Rectal smooth muscle tissue (tissue), 1 donor: ENCODE measurements around the gene SHLD2.
"Not testable (repeated sequence)": the region's sequence is repeated elsewhere in the genome, so short reads cannot be mapped to it uniquely, and the experiment has no call there.

ENCODE experiments used
- H3K27ac ChIP-seq: one replicate; pipeline ENCODE4 v1.7.0; 2013; ENCODE audit warnings: low read depth, low read length, inconsistent platforms
- H3K27me3 ChIP-seq: one replicate; pipeline ENCODE4 v1.7.0; 2013; ENCODE audit warnings: low read length; ENCODE audit not compliant: control insufficient read depth, insufficient read depth
- H3K36me3 ChIP-seq: one replicate; pipeline ENCODE4 v1.7.0; 2013; ENCODE audit warnings: low read length; ENCODE audit not compliant: control insufficient read depth, insufficient read depth
- H3K4me1 ChIP-seq: one replicate; pipeline ENCODE4 v1.7.0; 2013; ENCODE audit warnings: low read length; ENCODE audit not compliant: control insufficient read depth, insufficient read depth
- H3K4me3 ChIP-seq: one replicate; pipeline ENCODE4 v1.7.0; 2013; ENCODE audit warnings: low read length
- H3K9ac ChIP-seq: one replicate; pipeline ENCODE4 v1.7.0; 2013; ENCODE audit warnings: low read length

The SHLD2 gene

DNA sequence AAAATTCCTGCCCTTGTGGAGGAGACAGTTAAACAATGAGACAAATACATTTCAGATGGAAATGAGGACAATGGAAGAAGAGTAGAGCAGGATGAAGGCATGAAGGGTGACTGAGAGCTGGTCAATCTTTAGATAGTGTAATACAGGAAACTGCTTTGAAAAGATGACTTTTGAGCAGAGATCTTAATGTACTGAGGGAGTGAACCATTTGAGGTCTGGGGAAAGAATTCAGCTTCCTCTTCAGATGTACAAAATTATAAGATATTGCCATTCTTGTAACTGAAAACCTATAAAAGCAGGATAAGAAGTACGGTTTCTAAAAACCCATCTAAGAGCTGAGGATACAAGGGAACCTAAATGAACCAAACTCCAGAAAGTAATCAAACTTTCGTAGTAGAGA is 38.9 kb downstream of the SHLD2 start:
- H3K36me3 ChIP-seq, H3K9ac ChIP-seq, H3K27ac ChIP-seq, H3K4me3 ChIP-seq, H3K4me1 ChIP-seq, H3K27me3 ChIP-seq: not testable (repeated sequence)

DNA sequence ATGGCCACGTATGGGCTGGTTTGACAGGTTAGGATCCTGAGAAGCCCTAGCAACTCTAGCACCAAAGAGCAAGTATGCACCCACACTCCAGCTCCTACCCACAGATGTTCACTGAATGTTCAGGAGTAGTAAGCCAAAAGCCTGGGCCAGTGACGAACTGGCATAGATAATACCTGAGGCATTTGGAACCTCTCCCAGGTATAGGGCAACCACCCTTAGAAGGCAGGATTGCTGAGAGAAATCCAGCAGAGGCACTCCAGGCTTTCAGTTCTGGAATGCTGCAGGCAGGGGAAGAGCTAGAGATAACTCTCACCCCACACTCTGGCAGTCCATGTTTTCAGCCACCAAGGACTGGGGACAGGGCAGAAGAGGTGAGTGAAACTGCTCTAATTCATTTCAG is 39.4 kb downstream of the SHLD2 start:
- not testable (repeated sequence) for H3K4me1 ChIP-seq, H3K27me3 ChIP-seq, H3K27ac ChIP-seq, H3K9ac ChIP-seq, H3K36me3 ChIP-seq, H3K4me3 ChIP-seq

DNA sequence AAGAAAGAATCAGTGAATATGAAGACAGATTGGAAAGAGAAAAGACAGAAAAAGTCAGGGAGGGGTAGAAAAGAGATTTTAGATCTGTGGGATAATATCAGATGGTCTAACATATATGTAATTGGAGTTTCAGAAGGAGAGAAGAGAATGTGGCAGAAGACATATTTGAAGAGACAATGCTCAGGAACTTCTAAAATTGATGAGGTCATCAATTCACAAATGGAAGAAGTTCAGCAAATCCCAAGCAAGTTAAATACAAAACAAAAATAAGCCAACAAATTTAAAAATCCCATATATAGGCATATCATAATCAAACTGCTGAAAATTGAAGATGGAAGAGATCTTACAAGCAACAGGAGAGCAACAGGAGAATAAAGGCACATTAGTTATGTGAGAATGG is 42.5 kb downstream of the SHLD2 start:
- H3K27me3 ChIP-seq, H3K9ac ChIP-seq, H3K36me3 ChIP-seq, H3K27ac ChIP-seq, H3K4me1 ChIP-seq, H3K4me3 ChIP-seq: not testable (repeated sequence)

DNA sequence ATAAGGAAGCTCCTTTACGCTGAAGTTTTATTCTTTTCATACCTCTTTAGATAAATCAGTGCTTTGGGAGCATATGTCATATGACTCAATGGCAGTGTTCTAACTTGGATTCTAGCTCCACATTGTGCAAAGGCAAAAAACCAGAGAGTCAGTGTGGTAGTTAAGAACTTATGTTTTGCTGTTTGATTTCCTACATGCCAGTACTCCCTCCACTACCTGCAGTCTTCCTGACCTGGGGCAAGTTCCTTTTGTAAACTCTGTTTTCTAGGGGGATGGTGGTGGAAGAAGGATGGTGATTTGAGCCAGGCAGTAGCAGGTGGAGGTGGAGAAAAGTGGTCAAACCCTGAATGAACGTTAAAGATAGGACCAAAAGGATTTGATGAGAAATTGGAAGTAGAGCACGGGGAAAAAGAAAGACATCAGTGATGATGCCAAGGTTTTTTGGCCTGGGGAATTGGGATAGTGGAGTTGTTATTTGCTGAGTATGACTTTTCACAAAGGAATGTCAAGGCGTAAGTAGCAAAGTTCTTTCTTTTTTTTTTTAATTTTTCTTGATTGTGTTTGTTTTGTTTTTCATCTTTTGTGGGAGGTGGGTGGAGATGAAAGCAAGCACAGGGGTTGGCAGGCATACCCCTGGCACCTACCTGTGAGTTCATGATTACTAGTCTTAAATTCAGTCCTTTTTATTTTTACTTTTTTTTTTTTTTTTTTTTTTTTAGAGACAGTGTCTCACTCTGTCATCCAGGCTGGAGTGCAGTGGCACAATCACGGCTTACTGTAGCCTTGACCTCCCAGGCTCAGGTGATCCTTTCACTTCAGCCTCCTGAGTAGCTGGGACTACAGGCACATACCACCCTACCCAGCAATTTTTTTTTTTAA is 47.5 kb downstream of the SHLD2 start:
- H3K36me3 ChIP-seq, H3K27ac ChIP-seq, H3K4me1 ChIP-seq, H3K27me3 ChIP-seq, H3K4me3 ChIP-seq, H3K9ac ChIP-seq: not testable (repeated sequence)

DNA sequence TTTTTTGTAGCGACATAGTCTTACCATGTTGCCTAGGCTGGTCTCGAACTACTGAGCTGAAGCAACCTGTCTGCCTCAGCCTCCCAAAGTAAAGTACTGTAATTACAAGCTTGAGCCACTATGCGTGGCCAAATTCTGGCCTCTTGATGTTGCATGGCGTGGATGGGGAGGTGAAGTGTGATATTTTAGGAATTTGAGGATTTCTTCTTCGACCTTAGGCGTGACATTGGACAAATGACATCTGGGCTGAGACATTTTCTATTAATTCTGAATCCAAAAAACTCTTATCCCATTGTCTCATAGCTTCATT is 48.1 kb downstream of the SHLD2 start:
- H3K9ac ChIP-seq, H3K4me1 ChIP-seq, H3K4me3 ChIP-seq, H3K27me3 ChIP-seq, H3K36me3 ChIP-seq, H3K27ac ChIP-seq: not testable (repeated sequence)

DNA sequence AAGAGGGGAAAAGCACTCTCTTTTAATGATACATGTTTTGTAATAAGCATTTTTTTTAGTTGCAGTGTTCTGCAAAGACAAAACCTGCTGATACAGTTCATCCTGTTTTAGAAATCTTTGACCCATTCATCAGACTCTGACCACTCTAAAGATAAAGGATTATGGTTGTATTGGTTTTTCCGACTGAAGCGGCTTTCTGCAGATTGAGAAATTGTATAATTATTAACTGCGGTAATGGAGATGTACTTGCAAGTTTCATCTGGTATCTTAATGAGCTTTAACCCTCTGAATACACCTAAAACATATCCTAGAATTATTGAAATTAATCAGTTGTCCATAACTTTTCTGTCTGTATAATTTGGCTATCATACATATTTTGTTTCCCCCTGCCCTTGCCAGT is 50.6 kb downstream of the SHLD2 start:
- not testable (repeated sequence) for H3K27me3 ChIP-seq, H3K27ac ChIP-seq, H3K4me1 ChIP-seq, H3K36me3 ChIP-seq, H3K9ac ChIP-seq, H3K4me3 ChIP-seq

DNA sequence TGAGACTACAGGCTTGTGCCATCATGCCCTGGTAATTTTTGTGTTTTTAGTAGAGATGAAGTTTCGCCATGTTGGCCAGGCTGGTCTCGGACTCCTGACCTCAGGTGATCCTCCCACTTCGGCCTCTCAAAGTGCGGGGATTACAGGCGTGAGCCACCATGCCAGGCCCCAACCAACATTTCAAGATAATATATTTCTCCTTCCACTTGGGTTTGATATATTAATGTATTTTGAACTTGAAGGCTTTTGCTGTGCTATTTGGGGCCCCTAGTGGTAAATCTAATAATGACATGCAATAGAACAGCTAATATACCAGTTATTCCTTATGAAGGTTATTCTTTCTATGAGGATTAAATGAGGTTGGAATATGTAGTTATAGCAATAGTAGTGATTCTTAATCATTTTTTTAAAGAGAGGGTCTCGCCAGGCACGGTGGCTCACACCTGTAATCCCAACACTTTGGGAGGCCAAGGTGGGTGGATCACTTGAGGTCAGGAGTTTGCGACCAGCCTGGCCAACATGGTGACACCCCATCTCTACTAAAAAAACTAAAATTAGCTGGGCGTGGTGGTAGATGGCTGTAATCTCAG is 54.1 kb downstream of the SHLD2 start:
- H3K4me1 ChIP-seq, H3K36me3 ChIP-seq, H3K27ac ChIP-seq, H3K9ac ChIP-seq, H3K4me3 ChIP-seq, H3K27me3 ChIP-seq: not testable (repeated sequence)

DNA sequence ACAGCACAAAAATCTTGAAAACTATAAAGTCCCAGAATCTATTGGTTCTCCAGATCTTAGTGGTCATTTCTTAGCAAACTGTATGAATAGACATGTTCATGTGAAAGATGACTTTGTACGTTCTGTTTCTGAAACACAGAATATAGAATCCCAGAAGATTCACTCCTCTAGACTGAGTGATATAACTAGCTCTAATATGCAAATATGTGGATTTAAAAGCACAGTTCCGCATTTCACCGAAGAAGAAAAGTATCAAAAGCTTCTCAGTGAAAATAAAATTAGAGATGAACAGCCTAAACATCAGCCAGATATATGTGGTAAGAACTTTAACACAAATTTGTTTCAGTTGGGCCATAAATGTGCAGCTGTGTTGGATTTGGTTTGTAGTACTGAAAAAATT is 56.5 kb downstream of the SHLD2 start:
- not testable (repeated sequence) for H3K36me3 ChIP-seq, H3K27ac ChIP-seq, H3K4me1 ChIP-seq, H3K9ac ChIP-seq, H3K4me3 ChIP-seq, H3K27me3 ChIP-seq

DNA sequence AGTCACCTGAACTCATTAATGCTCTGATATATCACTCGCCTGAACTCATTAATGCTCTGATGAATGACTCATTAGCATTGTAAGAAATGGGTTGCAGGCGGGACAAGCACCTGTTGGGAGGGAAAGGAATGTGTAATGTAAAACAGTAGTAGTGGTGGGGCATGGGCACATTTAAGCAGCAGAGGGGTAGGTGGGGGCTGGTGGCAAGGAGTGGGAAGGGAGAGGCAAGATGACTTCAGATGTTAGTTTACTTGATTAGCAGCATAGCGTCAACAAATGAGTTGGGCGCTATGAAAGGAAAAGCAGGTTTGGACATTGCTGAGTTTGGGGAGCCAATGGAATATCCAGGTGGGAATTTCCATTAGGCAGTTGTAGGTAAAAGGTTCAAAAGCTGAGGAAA is 61.8 kb downstream of the SHLD2 start:
- not testable (repeated sequence) for H3K4me1 ChIP-seq, H3K27me3 ChIP-seq, H3K27ac ChIP-seq, H3K4me3 ChIP-seq, H3K9ac ChIP-seq, H3K36me3 ChIP-seq

DNA sequence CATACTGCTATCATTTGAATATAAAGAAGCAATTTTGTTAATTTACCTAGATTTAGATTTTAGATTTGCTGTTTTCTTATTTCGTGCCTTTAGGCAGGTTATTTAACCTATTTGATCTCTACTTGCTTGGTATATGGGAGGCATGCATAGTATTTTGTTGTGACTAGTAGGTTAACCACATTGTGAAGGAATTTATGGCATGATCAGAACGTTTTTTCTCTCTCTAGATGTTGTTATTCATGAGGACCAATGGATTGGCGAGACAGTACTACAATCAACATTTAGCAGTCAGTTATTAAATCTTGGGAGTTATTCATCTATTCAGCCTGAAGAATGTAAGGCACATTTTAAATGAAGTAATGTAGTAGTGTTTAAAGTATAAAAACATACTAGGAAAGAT is 62.8 kb downstream of the SHLD2 start:
- not testable (repeated sequence) for H3K36me3 ChIP-seq, H3K27me3 ChIP-seq, H3K27ac ChIP-seq, H3K4me3 ChIP-seq, H3K9ac ChIP-seq, H3K4me1 ChIP-seq

DNA sequence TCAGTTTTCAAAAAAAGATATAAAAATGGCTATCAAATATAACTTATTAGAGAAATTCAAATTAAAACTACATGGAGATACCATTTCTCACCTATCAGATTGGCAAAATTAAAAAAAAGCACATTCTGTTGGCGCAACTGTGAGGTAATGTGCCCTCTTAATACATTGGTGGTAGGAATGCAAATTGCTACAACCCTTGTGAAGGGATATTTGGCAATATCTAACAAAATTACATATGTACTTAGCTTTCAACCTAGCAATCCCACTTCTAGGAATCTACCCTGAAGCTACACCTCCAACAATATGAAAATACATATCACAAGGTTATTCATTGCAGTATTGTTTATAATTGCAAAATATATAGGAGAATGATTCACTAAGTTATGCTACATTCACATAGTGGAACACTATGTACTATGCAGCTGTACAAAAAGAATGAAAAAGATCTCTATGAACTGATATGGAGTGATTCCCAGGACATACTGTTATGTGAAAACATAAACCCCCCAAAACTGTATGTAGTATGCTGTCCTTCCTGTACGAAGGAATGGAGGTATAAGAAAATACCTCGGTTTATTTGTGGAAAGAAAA is 67.8 kb downstream of the SHLD2 start:
- H3K4me1 ChIP-seq, H3K27ac ChIP-seq, H3K36me3 ChIP-seq, H3K4me3 ChIP-seq, H3K9ac ChIP-seq, H3K27me3 ChIP-seq: not testable (repeated sequence)

DNA sequence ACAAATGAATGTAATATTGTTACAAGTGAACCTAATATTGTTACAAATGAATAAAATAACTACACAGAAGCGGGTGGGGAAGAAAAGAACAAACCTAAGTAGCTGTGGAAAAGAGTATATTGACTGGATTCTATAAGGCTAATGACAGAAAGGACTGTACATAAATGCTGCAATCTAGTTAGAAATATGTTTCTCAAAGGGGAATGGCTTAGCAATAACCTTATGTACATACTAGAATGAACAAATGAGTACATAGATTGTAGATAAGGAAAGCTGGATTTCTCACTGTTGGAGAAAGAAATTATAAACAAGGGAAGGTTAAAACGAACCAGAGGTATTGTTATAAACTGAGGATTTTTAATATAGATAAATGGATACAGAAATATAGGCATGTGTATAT is 68.4 kb downstream of the SHLD2 start:
- not testable (repeated sequence) for H3K27me3 ChIP-seq, H3K4me3 ChIP-seq, H3K36me3 ChIP-seq, H3K9ac ChIP-seq, H3K27ac ChIP-seq, H3K4me1 ChIP-seq

DNA sequence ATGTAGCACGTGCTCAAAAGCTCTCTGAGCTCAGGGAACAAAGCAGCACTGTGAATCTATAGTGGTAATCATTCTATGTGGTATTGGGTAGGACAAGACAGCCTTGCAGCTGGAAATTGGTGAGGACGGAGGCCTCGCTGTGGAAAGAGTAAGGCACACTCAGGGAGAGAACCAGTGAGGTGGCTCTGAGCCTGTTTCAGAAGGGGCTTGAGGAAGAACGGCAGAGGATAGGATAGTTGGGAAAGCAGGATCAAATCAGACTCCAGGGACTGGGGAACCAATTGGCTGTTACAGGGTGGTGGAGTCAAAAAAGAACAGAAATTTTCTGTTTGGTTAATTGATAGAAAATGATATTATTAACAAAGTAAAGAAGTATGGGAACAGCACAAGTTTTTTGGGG is 74.9 kb downstream of the SHLD2 start:
- not testable (repeated sequence) for H3K4me1 ChIP-seq, H3K9ac ChIP-seq, H3K4me3 ChIP-seq, H3K36me3 ChIP-seq, H3K27me3 ChIP-seq, H3K27ac ChIP-seq
